Ectodermal cell (in vitro differentiated cells): ENCODE measurements around the gene TUBD1.
"Not testable (repeated sequence)": the region's sequence is repeated elsewhere in the genome, so short reads cannot be mapped to it uniquely, and the experiment has no call there.

Experiments
- H3K27ac ChIP-seq: 2 replicates; pipeline ENCODE4 v1.7.0; 2013; ENCODE audit warnings: mild to moderate bottlenecking, low read depth, low read length; ENCODE audit not compliant: insufficient read depth, poor library complexity, severe bottlenecking
- H3K27me3 ChIP-seq: 2 replicates; pipeline ENCODE4 v1.7.0; 2013; ENCODE audit warnings: mild to moderate bottlenecking, low read length; ENCODE audit not compliant: insufficient read depth, control insufficient read depth, poor library complexity, severe bottlenecking
- H3K36me3 ChIP-seq: one replicate; pipeline ENCODE4 v1.7.0; 2013; ENCODE audit warnings: low read length; ENCODE audit not compliant: control insufficient read depth, insufficient read depth
- H3K4me1 ChIP-seq: one replicate; pipeline ENCODE4 v1.7.0; 2013; ENCODE audit warnings: low read length; ENCODE audit not compliant: control insufficient read depth, insufficient read depth
- H3K4me3 ChIP-seq: 2 replicates; pipeline ENCODE4 v1.7.0; 2013; ENCODE audit warnings: low read depth, low read length, control low read depth; ENCODE audit not compliant: insufficient read depth
- H3K9me3 ChIP-seq: 2 replicates; pipeline ENCODE4 v1.7.0; 2013; ENCODE audit warnings: mild to moderate bottlenecking, low read length, moderate library complexity; ENCODE audit not compliant: control insufficient read depth
- WGBS, 2 experiments: methylation state at CpG; one replicate each; pipeline ENCODE4 v1.1.7; 2013; ENCODE audit warnings: missing lambda C conversion rate in 2 of 2; 5-methylcytosine and 5-hydroxymethylcytosine counted together

The TUBD1 gene

GRCh38 chr17:59845595-59846393, 46.9 kb downstream of the TUBD1 start:
- WGBS, 2 experiments, result 79 to 82% methylated on average over 3 of the region's 3 CpGs
- Histone ChIP-seq H3K36me3 (no peaks in the 10 kb centered on the region), H3K27me3 (no peaks in the 10 kb centered on the region), H3K27ac (no peak overlapping the region), H3K4me1 (peaks cover 5% of the 10 kb centered on the region), H3K4me3 (no peak overlapping the region), H3K9me3 (no peaks in the 10 kb centered on the region)

- no peak overlapping the region for H3K4me3 ChIP-seq
- H3K27ac ChIP-seq, result no peak overlapping the region
- no peaks in the 10 kb centered on the region for H3K36me3 ChIP-seq
- no peaks in the 10 kb centered on the region for H3K9me3 ChIP-seq
- peaks cover 12% of the 10 kb centered on the region for H3K4me1 ChIP-seq
- WGBS, 2 experiments, result 89 to 97% methylated on average over 3 of the region's 3 CpGs
- no peaks in the 10 kb centered on the region for H3K27me3 ChIP-seq
Measured at GRCh38 chr17:59844884-59845594, 47.7 kb downstream of the TUBD1 start.

GRCh38 chr17:59842901-59843652, 49.7 kb downstream of the TUBD1 start:
- Histone ChIP-seq H3K27me3 (no peaks in the 10 kb centered on the region), H3K9me3 (no peaks in the 10 kb centered on the region), H3K4me3 (no peak overlapping the region), H3K36me3 (no peaks in the 10 kb centered on the region), H3K27ac (no peak overlapping the region), H3K4me1 (peaks cover 13% of the 10 kb centered on the region)
- WGBS, 2 experiments, result 93 to 95% methylated on average over 11 to 13 of the region's 13 CpGs

GRCh38 chr17:59841882-59842263, 50.9 kb downstream of the TUBD1 start:
- not testable (repeated sequence) for H3K36me3 ChIP-seq, H3K4me3 ChIP-seq, H3K27ac ChIP-seq, H3K27me3 ChIP-seq, H3K9me3 ChIP-seq
- 85 to 92% methylated on average over 2 to 4 of the region's 4 CpGs for WGBS, 2 experiments
- H3K4me1 ChIP-seq, result peaks cover 18% of the 10 kb centered on the region

- not testable (repeated sequence) for H3K36me3 ChIP-seq, H3K27me3 ChIP-seq, H3K27ac ChIP-seq, H3K9me3 ChIP-seq
- H3K4me3 ChIP-seq, result peak overlapping the region; percentile 51
- peaks cover 18% of the 10 kb centered on the region for H3K4me1 ChIP-seq
- 45 to 49% methylated on average over 7 of the region's 7 CpGs for WGBS, 2 experiments
Measured at GRCh38 chr17:59841091-59841881, 51.5 kb downstream of the TUBD1 start.

GRCh38 chr17:59840329-59841090, 52.2 kb downstream of the TUBD1 start:
- Histone ChIP-seq H3K27me3 (no peaks in the 10 kb centered on the region), H3K4me1 (peaks cover 18% of the 10 kb centered on the region), H3K9me3 (no peaks in the 10 kb centered on the region), H3K27ac (no peak overlapping the region), H3K4me3 (peak overlapping the region; percentile 51), H3K36me3 (no peaks in the 10 kb centered on the region)
- WGBS, 2 experiments, result 0 to 3% methylated on average over 3 to 4 of the region's 4 CpGs

- WGBS, 2 experiments, result 14 to 17% methylated on average over 4 of the region's 6 CpGs
- H3K4me3 ChIP-seq, result peak overlapping the region; percentile 51
Measured at GRCh38 chr17:59839651-59840328, 53.0 kb downstream of the TUBD1 start.

GRCh38 chr17:59838052-59838916, 54.5 kb downstream of the TUBD1 start:
- 1 to 2% methylated on average over 7 to 8 of the region's 8 CpGs for WGBS, 2 experiments
- no peaks in the 10 kb centered on the region for H3K36me3 ChIP-seq
- no peaks in the 10 kb centered on the region for H3K27me3 ChIP-seq
- no peaks in the 10 kb centered on the region for H3K9me3 ChIP-seq
- H3K27ac ChIP-seq, result peak overlapping the region; percentile 64
- H3K4me1 ChIP-seq, result peaks cover 18% of the 10 kb centered on the region
- peak overlapping the region; percentile 51 for H3K4me3 ChIP-seq

More at GRCh38 chr17:59839651-59840328, 53.0 kb downstream of the TUBD1 start:
- Histone ChIP-seq H3K27ac (no peak overlapping the region), H3K27me3 (no peaks in the 10 kb centered on the region), H3K9me3 (no peaks in the 10 kb centered on the region), H3K36me3 (no peaks in the 10 kb centered on the region), H3K4me1 (peaks cover 18% of the 10 kb centered on the region)
